ENCODE data around the gene SOCS1. TPM values are rescaled to one million over a fixed set of nuclear protein-coding genes. Genes with fewer than 3 reads are reported as not detected.

SOCS1 gene
- total and polyA plus RNA-seq, 2 of the 8 experiments (the other 6 are each of a cell fraction or from before 2014, with no cell fraction given), result 21.0 to 48.9 TPM

DNA sequence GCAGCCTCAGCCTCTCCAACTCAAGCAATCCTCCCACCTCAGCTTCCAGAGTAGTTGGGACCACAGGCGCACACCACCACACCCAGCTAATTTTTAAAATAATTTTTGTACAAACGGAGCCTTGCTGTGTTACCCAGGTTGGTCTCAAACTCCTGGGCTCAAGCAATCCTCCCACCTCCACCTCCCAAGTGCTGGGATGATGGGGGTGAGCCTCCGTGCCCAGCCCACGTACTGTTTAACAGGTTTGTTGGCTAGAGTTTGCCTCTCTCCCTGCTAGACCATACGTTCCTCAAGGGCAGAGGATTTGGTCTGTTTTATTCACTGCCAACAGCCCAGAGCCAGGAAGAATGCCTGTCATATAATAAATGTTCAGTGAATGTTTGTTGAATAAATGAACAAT lies 26.6 kb downstream of the SOCS1 start:
- Histone ChIP-seq H3K79me2 (ENCODE audit: control insufficient read depth in 1 of 2, insufficient read depth in 2 of 2, low read length in 2 of 2) (no peaks in the 10 kb centered on the region), H3K36me3 (ENCODE audit: control insufficient read depth in 2 of 4, insufficient read depth in 4 of 4, low read length in 3 of 4) (no peaks in the 10 kb centered on the region), H3K23me2 (ENCODE audit: low read depth, low read length) (no peaks in the 10 kb centered on the region), H3K9ac (replicated peaks in 1 of 4; ENCODE audit: extremely low read depth in 1 of 4, low read depth in 3 of 4, low read length in 3 of 4) (no peak overlapping the region), H2BK15ac (ENCODE audit: low read length) (no peak overlapping the region), H3K4me3 (ENCODE audit: extremely low read depth in 1 of 4, insufficient read depth in 2 of 4, low read depth in 3 of 4, low read length in 4 of 4) (no peak overlapping the region), H2AFZ (ENCODE audit: low read length) (no peak overlapping the region), H4K5ac (ENCODE audit: insufficient read length, low read depth, low read length) (no peak overlapping the region), H3K4me2 (ENCODE audit: insufficient read depth in 1 of 2, low read depth in 2 of 2, low read length in 2 of 2) (no peak overlapping the region), H3K23ac (ENCODE audit: insufficient read length) (no peak overlapping the region), H4K20me1 (replicated peaks in 1 of 2; ENCODE audit: control insufficient read depth in 1 of 2, insufficient read depth in 2 of 2, low read length in 2 of 2) (no peaks in the 10 kb centered on the region), H3K4ac (replicated peaks; ENCODE audit: insufficient read length, low read depth, low read length) (no peak overlapping the region), H2BK20ac (ENCODE audit: low read length) (no peak overlapping the region), H3K18ac (ENCODE audit: extremely low read depth, low read length) (no peak overlapping the region), H3K9me3 (ENCODE audit: insufficient read depth in 2 of 2, low read depth in 1 of 2, low read length in 1 of 2) (no peaks in the 10 kb centered on the region), H3K27me3 (replicated peaks in 1 of 4; ENCODE audit: control insufficient read depth in 3 of 4, extremely low read depth in 1 of 4, insufficient read depth in 3 of 4, low read length in 3 of 4) (no peaks in the 10 kb centered on the region), H4K91ac (replicated peaks; ENCODE audit: insufficient read length, low read length) (no peak overlapping the region), H3K14ac (ENCODE audit: insufficient read length) (no peak overlapping the region), H3K79me1 (ENCODE audit: low read depth, low read length) (no peaks in the 10 kb centered on the region), H2AK5ac (ENCODE audit: low read depth, low read length) (no peak overlapping the region), H2BK120ac (replicated peaks; ENCODE audit: low read depth, low read length) (no peak overlapping the region), H3K27ac (ENCODE audit: low read depth, low read length) (no peak overlapping the region), H3K4me1 (replicated peaks in 1 of 4; ENCODE audit: control insufficient read depth in 3 of 4, insufficient read depth in 4 of 4, low read length in 3 of 4) (peaks cover 0 to 4% (median 1%) of the 10 kb centered on the region in 4 experiments; a peak in 3 of 7 replicates), H2BK12ac (ENCODE audit: low read depth, low read length) (no peak overlapping the region), H2BK5ac (ENCODE audit: low read depth, low read length) (no peak overlapping the region), H3K56ac (replicated peaks; ENCODE audit: insufficient read length, low read depth, low read length) (no peak overlapping the region), H4K8ac (ENCODE audit: extremely low read depth, insufficient read depth, low read length) (no peak overlapping the region)
- CTCF ChIA-PET (ENCODE audit: partially characterized antibody), result interaction anchor here (0.6 to 1.7 kb wide), 6 partner anchors 9 to 265 kb away, joined by 3 to 7 read pairs (median 3); no protein-coding TSS in a partner anchor
- WGBS, 2 experiments (ENCODE audit: extremely low coverage in 1 of 2, insufficient coverage in 1 of 2, insufficient read length in 1 of 2, insufficient replicate concordance in 2 of 2, low coverage in 1 of 2, low lambda C conversion rate in 2 of 2, missing lambda C conversion rate in 1 of 2), result 88% methylated on average over 5 of the region's 5 CpGs; no CpG with 5 or more reads in 1 of the 2 experiments
- FAIRE-seq (no peak), DNase-seq (ENCODE audit: low read depth in 1 of 2, low spot score in 2 of 2) (no peak)
- POLR2A ChIA-PET (ENCODE audit: partially characterized antibody), result no interaction called here
- TF ChIP-seq PHF8 (conservative IDR thresholded peaks at IDR 0.05; ENCODE audit: low read depth, low read length) (no peak), CEBPB (IDR thresholded peaks at IDR 0.05; ENCODE audit: low read depth, low read length) (no peak), SUZ12 (IDR thresholded peaks at IDR 0.05; ENCODE audit: low read length) (no peak)

Data from H1 (cell line).